Activated T-helper 2 cell treated with anti-CD3 and anti-CD28 coated beads, Interferon-gamma antibody, Interleukin-2, Interleukin-4, amounts not matched to agents 10 μg/mL and 5 μg/mL and 100 μg/mL, durations not matched to agents 14 hours and 24 hours and 36 hours (primary cell): ENCODE results near the gene SLF2. TPM values are rescaled to one million over a fixed set of nuclear protein-coding genes. Genes with fewer than 3 reads are reported as not detected.
A peak's percentile ranks its signal among the peaks of the same experiment; 100 is the strongest.

Experiments used
- DNase-seq: peaks from one replicate; pipeline ENCODE4 v3.0.0; 2021; ENCODE audit warnings: low spot score
- H3K27ac Mint-ChIP-seq: one replicate; pipeline ENCODE4 v1.8.0; 2021; ENCODE audit warnings: mixed read lengths
- H3K27me3 Mint-ChIP-seq: one replicate; pipeline ENCODE4 v1.8.0; 2021; ENCODE audit warnings: low read depth, mixed read lengths
- H3K36me3 Mint-ChIP-seq: one replicate; pipeline ENCODE4 v1.8.0; 2021; ENCODE audit warnings: low read depth, mixed read lengths
- H3K4me1 Mint-ChIP-seq: one replicate; pipeline ENCODE4 v1.8.0; 2021; ENCODE audit warnings: low read depth, mixed read lengths
- H3K4me3 Mint-ChIP-seq: one replicate; pipeline ENCODE4 v1.8.0; 2021; ENCODE audit warnings: low read depth, mild to moderate bottlenecking, moderate library complexity, mixed read lengths
- H3K9me3 Mint-ChIP-seq: one replicate; pipeline ENCODE4 v1.8.0; 2021; ENCODE audit warnings: mixed read lengths
- intact Hi-C: fragments of 100-400 bp; cut with micrococcal nuclease; formaldehyde crosslinking; loops from one replicate; pipeline ENCODE4 v1.15.1; 2023
- total RNA-seq: library from RNA; stranded (reverse); gene quantifications from 2 replicates; pipeline ENCODE4 v1.2.3, GENCODE V29; 2022

The SLF2 gene
- total RNA-seq, 1 donor from 2014 or later = 34.0 TPM

DNA sequence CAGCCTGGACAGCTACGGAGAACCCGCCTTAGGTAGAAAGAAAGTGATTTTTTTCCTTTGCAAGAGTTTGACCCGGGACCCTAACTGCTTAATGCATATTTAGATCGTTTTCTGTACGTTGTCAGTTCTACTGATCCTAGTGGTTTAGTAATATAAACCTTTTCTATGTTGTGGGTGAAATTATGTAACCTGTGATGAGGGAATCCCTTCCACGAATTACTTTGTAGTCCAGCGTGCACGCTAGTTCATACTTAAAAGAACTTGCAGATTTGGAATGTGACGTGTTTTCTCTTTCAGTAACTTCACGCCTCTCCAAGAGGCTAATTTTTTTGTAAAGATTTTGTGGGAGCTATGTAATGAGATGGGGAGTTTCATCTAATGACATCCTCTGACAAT, 705 bp downstream of the SLF2 start:
- peaks cover 44% of the 10 kb centered on the region for H3K4me1 Mint-ChIP-seq
- no peaks in the 10 kb centered on the region for H3K9me3 Mint-ChIP-seq
- peak overlapping the region; percentile 94 for H3K27ac Mint-ChIP-seq

GRCh38 chr10:100917071-100917470, 4.3 kb downstream of the SLF2 start:
- DNase-seq = no peak
- H3K4me3 Mint-ChIP-seq = no peak overlapping the region
- H3K9me3 Mint-ChIP-seq = no peaks in the 10 kb centered on the region
- H3K27me3 Mint-ChIP-seq = no peaks in the 10 kb centered on the region
- intact Hi-C loops = no loop called here
- peaks cover 50% of the 10 kb centered on the region for H3K36me3 Mint-ChIP-seq
- H3K4me1 Mint-ChIP-seq = peaks cover 28% of the 10 kb centered on the region
- H3K27ac Mint-ChIP-seq = no peak overlapping the region

More for the DNA sequence above, 705 bp downstream of the SLF2 start:
- Mint-ChIP-seq H3K27me3 (no peaks in the 10 kb centered on the region), H3K4me3 (peak overlapping the region; percentile 96), H3K36me3 (peaks cover 30% of the 10 kb centered on the region)
- DNase-seq = no peak
- intact Hi-C loops = loop anchor here (2.0 to 5.0 kb wide), 3 partner anchors 66 to 1181 kb away; partner anchors contain the start of genes COX15, CUTC and LZTS2

DNA sequence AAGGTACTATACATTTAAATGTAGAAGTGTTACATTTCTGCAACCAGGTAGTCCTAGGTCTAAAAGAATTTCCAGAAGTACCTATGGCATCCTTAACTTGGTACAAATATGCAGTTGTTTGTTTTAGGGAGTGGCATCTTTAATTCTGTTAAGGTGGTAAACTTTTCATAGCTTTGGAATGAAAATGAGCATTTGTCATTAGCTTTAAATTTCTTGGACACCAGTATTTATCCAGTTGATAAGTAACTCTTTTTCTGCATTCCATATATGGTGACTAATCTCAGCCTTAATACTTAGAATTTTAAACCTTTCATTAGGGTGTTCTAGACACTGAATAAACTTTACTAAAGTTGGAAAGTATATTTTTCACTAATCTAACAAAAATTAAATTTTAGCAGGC, 10.8 kb downstream of the SLF2 start:
- DNase-seq = no peak
- H3K4me1 Mint-ChIP-seq = peaks cover 8% of the 10 kb centered on the region
- no peak overlapping the region for H3K4me3 Mint-ChIP-seq
- H3K9me3 Mint-ChIP-seq = no peaks in the 10 kb centered on the region
- intact Hi-C loops = no loop called here
- no peak overlapping the region for H3K27ac Mint-ChIP-seq
- peaks cover 66% of the 10 kb centered on the region for H3K36me3 Mint-ChIP-seq
- H3K27me3 Mint-ChIP-seq = no peaks in the 10 kb centered on the region

DNA sequence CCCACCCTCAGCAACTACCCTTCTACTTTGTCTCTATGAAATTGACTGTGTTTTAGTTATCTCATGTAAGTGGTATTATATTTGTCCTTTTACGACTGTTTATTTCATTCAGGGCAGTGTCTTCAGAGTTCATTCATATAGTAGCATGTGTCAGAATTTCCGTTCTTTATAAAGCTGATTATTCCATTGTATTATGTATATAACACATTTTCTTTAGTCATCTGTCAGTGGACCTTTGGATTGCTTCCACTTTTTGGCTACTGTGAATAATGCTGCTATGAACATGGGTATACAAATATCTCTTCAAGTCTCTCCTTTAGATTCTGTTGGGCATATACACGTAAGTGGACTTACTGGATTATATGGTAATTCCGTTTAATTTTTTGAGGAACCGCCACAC, 14.5 kb downstream of the SLF2 start:
- no peak overlapping the region for H3K27ac Mint-ChIP-seq
- intact Hi-C loops = no loop called here
- peaks cover 66% of the 10 kb centered on the region for H3K36me3 Mint-ChIP-seq
- no peak for DNase-seq
- H3K4me3 Mint-ChIP-seq = no peak overlapping the region
- peaks cover 8% of the 10 kb centered on the region for H3K4me1 Mint-ChIP-seq
- H3K27me3 Mint-ChIP-seq = no peaks in the 10 kb centered on the region
- H3K9me3 Mint-ChIP-seq = no peaks in the 10 kb centered on the region

- intact Hi-C loops = no loop called here
- H3K27me3 Mint-ChIP-seq = no peaks in the 10 kb centered on the region
- no peak overlapping the region for H3K4me3 Mint-ChIP-seq
- H3K36me3 Mint-ChIP-seq = peaks cover 70% of the 10 kb centered on the region
- DNase-seq = no peak
- peaks cover 8% of the 10 kb centered on the region for H3K4me1 Mint-ChIP-seq
- no peaks in the 10 kb centered on the region for H3K9me3 Mint-ChIP-seq
- no peak overlapping the region for H3K27ac Mint-ChIP-seq
Observed at GRCh38 chr10:100928039-100928438, 15.3 kb downstream of the SLF2 start.

- Mint-ChIP-seq H3K36me3 (peaks cover 57% of the 10 kb centered on the region), H3K27ac (no peak overlapping the region)
Observed at GRCh38 chr10:100930368-100930767, 17.6 kb downstream of the SLF2 start.

GRCh38 chr10:100934084-100934659, 21.4 kb downstream of the SLF2 start:
- no peaks in the 10 kb centered on the region for H3K27me3 Mint-ChIP-seq

More at GRCh38 chr10:100930368-100930767, 17.6 kb downstream of the SLF2 start:
- no peak overlapping the region for H3K4me3 Mint-ChIP-seq
- intact Hi-C loops = loop anchor here (10.0 kb wide), 1 partner anchor 874 kb away; no protein-coding TSS in a partner anchor
- peaks cover 5% of the 10 kb centered on the region for H3K4me1 Mint-ChIP-seq
- H3K27me3 Mint-ChIP-seq = no peaks in the 10 kb centered on the region
- no peaks in the 10 kb centered on the region for H3K9me3 Mint-ChIP-seq
- DNase-seq = no peak

GRCh38 chr10:100939763-100940344, 27.1 kb downstream of the SLF2 start:
- intact Hi-C loops = loop anchor here (10.0 kb wide), 1 partner anchor 865 kb away; no protein-coding TSS in a partner anchor
- H3K36me3 Mint-ChIP-seq = peaks cover 47% of the 10 kb centered on the region
- H3K27me3 Mint-ChIP-seq = no peaks in the 10 kb centered on the region
- H3K9me3 Mint-ChIP-seq = no peaks in the 10 kb centered on the region
- H3K4me1 Mint-ChIP-seq = peaks cover 8% of the 10 kb centered on the region
- no peak overlapping the region for H3K4me3 Mint-ChIP-seq
- H3K27ac Mint-ChIP-seq = no peak overlapping the region
- DNase-seq = no peak

More at GRCh38 chr10:100934084-100934659, 21.4 kb downstream of the SLF2 start:
- intact Hi-C loops = loop anchor here (10.0 kb wide), 1 partner anchor 871 kb away; no protein-coding TSS in a partner anchor
- no peak overlapping the region for H3K27ac Mint-ChIP-seq
- no peaks in the 10 kb centered on the region for H3K9me3 Mint-ChIP-seq
- DNase-seq = no peak
- H3K4me3 Mint-ChIP-seq = no peak overlapping the region
- H3K36me3 Mint-ChIP-seq = peaks cover 43% of the 10 kb centered on the region
- no peaks in the 10 kb centered on the region for H3K4me1 Mint-ChIP-seq

DNA sequence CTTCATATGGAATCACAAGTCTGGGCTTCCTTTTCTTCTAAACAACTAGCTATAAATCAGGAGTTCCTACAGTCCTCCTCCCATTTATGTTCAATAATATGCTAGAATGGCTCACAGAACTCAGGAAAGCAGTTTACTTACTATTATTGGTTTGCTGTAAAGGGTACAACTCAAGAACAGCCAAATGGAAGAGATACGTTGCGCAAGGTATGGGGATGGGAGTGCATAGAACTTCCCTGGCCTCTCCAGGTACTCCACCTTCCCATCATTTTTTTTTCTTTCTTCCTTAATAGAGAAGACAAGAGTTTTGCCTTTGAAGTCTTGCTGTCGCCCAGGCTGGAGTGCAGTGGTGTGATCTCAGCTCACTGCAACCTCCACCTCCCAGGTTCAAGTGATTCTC, 29.5 kb downstream of the SLF2 start:
- DNase-seq = no peak
- H3K4me3 Mint-ChIP-seq = no peak overlapping the region
- no peak overlapping the region for H3K27ac Mint-ChIP-seq
- peaks cover 60% of the 10 kb centered on the region for H3K36me3 Mint-ChIP-seq
- peaks cover 8% of the 10 kb centered on the region for H3K4me1 Mint-ChIP-seq
- H3K9me3 Mint-ChIP-seq = no peaks in the 10 kb centered on the region
- intact Hi-C loops = no loop called here
- no peaks in the 10 kb centered on the region for H3K27me3 Mint-ChIP-seq

- Mint-ChIP-seq H3K4me3 (no peak overlapping the region), H3K27ac (no peak overlapping the region), H3K27me3 (no peaks in the 10 kb centered on the region), H3K9me3 (no peaks in the 10 kb centered on the region), H3K4me1 (peaks cover 8% of the 10 kb centered on the region), H3K36me3 (peaks cover 59% of the 10 kb centered on the region)
- intact Hi-C loops = no loop called here
- DNase-seq = no peak
Observed at GRCh38 chr10:100943508-100943907, 30.7 kb downstream of the SLF2 start.

DNA sequence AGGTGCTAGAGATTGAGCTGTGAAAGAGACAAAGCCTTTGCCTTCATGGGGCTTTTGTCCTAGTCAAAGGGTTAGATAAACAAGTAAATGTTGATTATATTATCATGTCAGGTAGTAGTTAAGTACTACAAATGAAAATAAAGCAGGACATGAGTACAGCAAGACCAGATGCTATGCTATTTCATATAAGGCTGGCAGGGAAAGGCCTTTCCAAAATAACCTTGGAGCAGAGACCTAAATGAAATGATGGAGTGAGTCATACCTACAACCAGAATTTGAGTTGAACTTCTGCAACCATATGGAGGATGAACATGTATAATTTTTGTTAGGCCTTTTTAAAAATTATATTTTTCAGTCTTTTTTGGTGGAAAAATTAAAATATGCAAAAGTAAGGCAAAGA, 33.0 kb downstream of the SLF2 start:
- DNase-seq = no peak
- H3K9me3 Mint-ChIP-seq = no peaks in the 10 kb centered on the region
- H3K4me3 Mint-ChIP-seq = no peak overlapping the region
- peaks cover 55% of the 10 kb centered on the region for H3K36me3 Mint-ChIP-seq
- no peaks in the 10 kb centered on the region for H3K27me3 Mint-ChIP-seq
- intact Hi-C loops = no loop called here
- peaks cover 8% of the 10 kb centered on the region for H3K4me1 Mint-ChIP-seq
- H3K27ac Mint-ChIP-seq = no peak overlapping the region

- Mint-ChIP-seq H3K4me3 (no peak overlapping the region), H3K27me3 (no peaks in the 10 kb centered on the region), H3K9me3 (no peaks in the 10 kb centered on the region), H3K4me1 (no peaks in the 10 kb centered on the region), H3K36me3 (peaks cover 38% of the 10 kb centered on the region), H3K27ac (no peak overlapping the region)
- no peak for DNase-seq
- intact Hi-C loops = no loop called here
Observed at GRCh38 chr10:100948916-100949315, 36.2 kb downstream of the SLF2 start.

DNA sequence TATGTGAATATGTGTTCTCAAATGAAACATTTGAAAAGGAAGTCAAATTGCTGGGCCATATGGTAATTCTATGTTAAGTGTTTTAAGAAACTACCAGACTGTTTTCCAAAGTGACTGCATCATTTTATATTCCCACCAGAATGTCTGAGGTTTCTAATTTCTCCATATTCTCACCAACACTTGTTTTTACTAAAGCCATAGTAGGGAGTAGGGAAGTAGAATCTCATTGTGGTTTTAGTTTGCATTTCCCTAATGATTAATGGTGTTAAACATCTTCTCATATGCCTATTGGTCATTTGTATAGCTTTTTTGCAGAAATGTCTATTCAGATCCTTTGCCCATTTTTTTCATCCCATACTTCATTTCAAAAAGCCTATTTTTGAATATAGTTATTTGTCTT, 47.5 kb downstream of the SLF2 start:
- H3K4me1 Mint-ChIP-seq = peaks cover 7% of the 10 kb centered on the region
- H3K27me3 Mint-ChIP-seq = no peaks in the 10 kb centered on the region
- intact Hi-C loops = no loop called here
- H3K36me3 Mint-ChIP-seq = peaks cover 45% of the 10 kb centered on the region
- H3K4me3 Mint-ChIP-seq = no peak overlapping the region
- no peaks in the 10 kb centered on the region for H3K9me3 Mint-ChIP-seq
- H3K27ac Mint-ChIP-seq = no peak overlapping the region
- DNase-seq = no peak
